RWPE2 (cell line): ENCODE data around the gene GYS1.
"Not testable (repeated sequence)": the region's sequence is repeated elsewhere in the genome, so short reads cannot be mapped to it uniquely, and the experiment has no call there.

Source experiments
- ATAC-seq: fragments of 200-7000 bp; cut with Tn5 transposase; 3 replicates; pipeline ENCODE4 v1.9.1; 2021; ENCODE audit warnings: low read depth
- DNase-seq: peaks from one replicate; pipeline ENCODE4 v3.0.0-alpha.2; 2020; ENCODE audit warnings: low spot score
- H3K27ac ChIP-seq: fragments of 450-650 bp; 2 replicates; pipeline ENCODE4 v1.5.1; 2017; ENCODE audit warnings: mild to moderate bottlenecking; ENCODE audit not compliant: poor library complexity, severe bottlenecking
- H3K27me3 ChIP-seq: fragments of 250-450 bp; sonication (Bioruptor Pico); 2 replicates; pipeline ENCODE4 v1.5.1; 2021; ENCODE audit warnings: mild to moderate bottlenecking, moderate library complexity; ENCODE audit not compliant: insufficient read depth, poor library complexity, severe bottlenecking
- H3K36me3 ChIP-seq: fragments of 250-450 bp; sonication (Bioruptor Pico); 2 replicates; pipeline ENCODE4 v1.5.1; 2020; ENCODE audit warnings: low read depth, mild to moderate bottlenecking, moderate library complexity
- H3K4me1 ChIP-seq: fragments of 250-450 bp; sonication (Bioruptor Pico); 2 replicates; pipeline ENCODE4 v1.5.1; 2021; ENCODE audit warnings: mild to moderate bottlenecking, moderate library complexity; ENCODE audit not compliant: insufficient read depth, poor library complexity, severe bottlenecking
- H3K4me3 ChIP-seq: fragments of 250-450 bp; sonication (Bioruptor Pico); 2 replicates; pipeline ENCODE4 v1.5.1; 2021; ENCODE audit warnings: mild to moderate bottlenecking, moderate library complexity; ENCODE audit not compliant: severe bottlenecking
- H3K9me3 ChIP-seq: fragments of 250-450 bp; sonication (Bioruptor Pico); 2 replicates; pipeline ENCODE4 v1.5.1; 2021; ENCODE audit warnings: mild to moderate bottlenecking, moderate library complexity; ENCODE audit not compliant: severe bottlenecking
- TF ChIP-seq, protein P1 (sequence below): fragments of 450-650 bp; IDR thresholded peaks from one replicate; pipeline ENCODE4 v1.5.1; 2017; ENCODE audit warnings: mild to moderate bottlenecking, moderate library complexity; ENCODE audit not compliant: poor library complexity, severe bottlenecking

Gene GYS1

DNA sequence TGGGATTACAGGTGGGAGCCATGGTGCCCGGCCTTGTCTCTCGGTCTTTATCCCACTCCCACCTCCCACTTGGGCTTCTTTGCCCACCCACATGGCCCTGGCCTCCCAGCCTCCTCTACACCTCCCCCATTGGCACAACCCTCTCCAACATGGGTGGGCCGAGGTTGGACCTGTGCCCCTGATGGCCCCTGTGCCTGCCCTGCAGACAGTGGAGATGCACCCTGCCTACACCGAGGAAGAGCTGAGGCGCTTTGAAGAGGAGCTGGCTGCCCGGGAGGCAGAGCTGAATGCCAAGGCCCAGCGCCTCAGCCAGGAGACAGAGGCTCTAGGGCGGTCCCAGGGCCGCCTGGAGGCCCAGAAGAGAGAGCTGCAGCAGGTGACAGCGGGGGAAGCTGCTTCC lies 72.2 kb downstream of the GYS1 start:
- ATAC-seq (no peak), DNase-seq (no peak)
- TF ChIP-seq, protein P1, sequence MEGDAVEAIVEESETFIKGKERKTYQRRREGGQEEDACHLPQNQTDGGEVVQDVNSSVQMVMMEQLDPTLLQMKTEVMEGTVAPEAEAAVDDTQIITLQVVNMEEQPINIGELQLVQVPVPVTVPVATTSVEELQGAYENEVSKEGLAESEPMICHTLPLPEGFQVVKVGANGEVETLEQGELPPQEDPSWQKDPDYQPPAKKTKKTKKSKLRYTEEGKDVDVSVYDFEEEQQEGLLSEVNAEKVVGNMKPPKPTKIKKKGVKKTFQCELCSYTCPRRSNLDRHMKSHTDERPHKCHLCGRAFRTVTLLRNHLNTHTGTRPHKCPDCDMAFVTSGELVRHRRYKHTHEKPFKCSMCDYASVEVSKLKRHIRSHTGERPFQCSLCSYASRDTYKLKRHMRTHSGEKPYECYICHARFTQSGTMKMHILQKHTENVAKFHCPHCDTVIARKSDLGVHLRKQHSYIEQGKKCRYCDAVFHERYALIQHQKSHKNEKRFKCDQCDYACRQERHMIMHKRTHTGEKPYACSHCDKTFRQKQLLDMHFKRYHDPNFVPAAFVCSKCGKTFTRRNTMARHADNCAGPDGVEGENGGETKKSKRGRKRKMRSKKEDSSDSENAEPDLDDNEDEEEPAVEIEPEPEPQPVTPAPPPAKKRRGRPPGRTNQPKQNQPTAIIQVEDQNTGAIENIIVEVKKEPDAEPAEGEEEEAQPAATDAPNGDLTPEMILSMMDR = no peak
- Histone ChIP-seq H3K27ac (no peak overlapping the region), H3K36me3 (peaks cover 22% of the 10 kb centered on the region), H3K4me3 (no peak overlapping the region), H3K27me3 (no peaks in the 10 kb centered on the region), H3K4me1 (peaks cover 11% of the 10 kb centered on the region), H3K9me3 (no peaks in the 10 kb centered on the region)

DNA sequence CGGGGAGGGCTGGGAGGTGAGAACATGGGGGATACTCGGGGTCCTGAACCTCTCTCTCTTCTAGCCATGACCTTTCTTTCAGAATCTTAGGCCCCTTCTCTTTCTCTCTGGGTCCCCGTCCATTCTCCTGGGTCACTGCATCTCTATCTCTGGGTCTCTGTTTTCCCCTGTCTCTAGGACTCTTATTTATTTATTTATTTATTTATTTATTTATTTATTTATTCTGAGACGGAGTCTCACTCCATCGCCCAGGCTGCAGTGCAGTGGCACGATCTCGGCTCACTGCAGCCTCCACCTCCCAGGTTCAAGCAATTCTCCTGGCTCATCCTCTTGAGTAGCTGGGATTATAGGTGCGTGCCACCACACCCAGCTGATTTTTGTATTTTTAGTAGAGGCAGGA lies 73.8 kb downstream of the GYS1 start:
- not testable (repeated sequence) for H3K27me3 ChIP-seq, H3K9me3 ChIP-seq, H3K27ac ChIP-seq, H3K4me3 ChIP-seq, H3K4me1 ChIP-seq, DNase-seq, ATAC-seq
- peaks cover 37% of the 10 kb centered on the region for H3K36me3 ChIP-seq

DNA sequence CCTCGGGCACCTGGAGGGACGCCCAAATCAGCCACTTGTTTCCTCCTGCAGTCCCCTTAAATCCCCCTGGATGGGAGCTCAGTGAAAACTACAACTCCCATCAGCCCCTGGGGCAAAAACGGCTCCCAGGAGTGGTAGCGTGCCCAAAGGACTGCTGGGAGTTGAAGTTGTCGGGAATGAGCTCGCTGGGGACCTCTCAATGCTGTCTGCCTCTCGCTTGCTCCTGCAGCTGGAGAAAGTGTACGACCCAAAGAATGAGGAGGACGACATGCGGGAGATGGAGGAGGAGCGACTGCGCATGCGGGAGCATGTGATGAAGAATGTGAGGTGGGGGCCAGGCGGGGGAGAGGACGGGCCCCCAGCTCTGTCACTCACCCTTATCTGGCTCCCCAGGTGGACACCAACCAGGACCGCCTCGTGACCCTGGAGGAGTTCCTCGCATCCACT lies 74.3 kb downstream of the GYS1 start:
- Histone ChIP-seq H3K9me3 (no peaks in the 10 kb centered on the region), H3K36me3 (peaks cover 39% of the 10 kb centered on the region), H3K4me3 (no peak overlapping the region), H3K4me1 (no peaks in the 10 kb centered on the region), H3K27me3 (no peaks in the 10 kb centered on the region), H3K27ac (no peak overlapping the region)
- peak; percentile 70 for ATAC-seq
- TF ChIP-seq, protein P1 = no peak
- no peak for DNase-seq
